ENCODE data around the gene SLC43A2. TPM values are rescaled to one million over a fixed set of nuclear protein-coding genes. Genes with fewer than 3 reads are reported as not detected.

Gene SLC43A2
- total and polyA plus RNA-seq, 4 donors: 27.0 to 125 (median 68.6) TPM

GRCh38 chr17:1634841-1635650 is 6.4 kb upstream of the SLC43A2 start:
- TF ChIP-seq CTCF (IDR thresholded peaks at IDR 0.05; ENCODE audit: control extremely low read depth, extremely low read depth): no peak
- ATAC-seq (ENCODE audit: insufficient read depth, low FRiP score) (no peak), DNase-seq (no peak)
- peaks cover 0 to 30% (median 1%) of the 10 kb centered on the region in 4 donors for H3K36me3 ChIP-seq (ENCODE audit: control insufficient read depth in 4 of 4, insufficient read depth in 4 of 4, low read length in 4 of 4)
- H3K27me3 ChIP-seq (ENCODE audit: control insufficient read depth in 3 of 3, insufficient read depth in 3 of 3, low read length in 2 of 3): peaks cover 0 to 7% (median 0%) of the 10 kb centered on the region in 3 donors
- no peak overlapping the region for H3K4me3 ChIP-seq
- peaks cover 0 to 5% (median 2%) of the 10 kb centered on the region in 5 donors for H3K4me1 ChIP-seq (ENCODE audit: control insufficient read depth in 5 of 5, insufficient read depth in 5 of 5, low read length in 5 of 5)
- no peak overlapping the region for H3K9ac ChIP-seq (ENCODE audit: insufficient read depth in 1 of 2, low read length in 2 of 2)
- H3K9me3 ChIP-seq (ENCODE audit: control insufficient read depth in 4 of 4, insufficient read depth in 3 of 4, low read length in 3 of 4): no peaks in the 10 kb centered on the region
- 95 to 96% methylated on average over 45 of the region's 45 CpGs for WGBS, 2 donors
- no peak overlapping the region for H3K27ac ChIP-seq (ENCODE audit: low read depth in 1 of 2, low read length in 1 of 2)

GRCh38 chr17:1630662-1631061 is 2.0 kb upstream of the SLC43A2 start:
- Histone ChIP-seq H3K36me3 (ENCODE audit: control insufficient read depth in 4 of 4, insufficient read depth in 4 of 4, low read length in 4 of 4) (peaks cover 0 to 9% (median 1%) of the 10 kb centered on the region in 4 donors), H3K4me3 (no peak overlapping the region), H3K27ac (ENCODE audit: low read depth in 1 of 2, low read length in 1 of 2) (no peak overlapping the region), H3K4me1 (ENCODE audit: control insufficient read depth in 5 of 5, insufficient read depth in 5 of 5, low read length in 5 of 5) (peaks cover 0 to 27% (median 8%) of the 10 kb centered on the region in 5 donors), H3K9ac (ENCODE audit: insufficient read depth in 1 of 2, low read length in 2 of 2) (no peak overlapping the region), H3K9me3 (ENCODE audit: control insufficient read depth in 4 of 4, insufficient read depth in 3 of 4, low read length in 3 of 4) (no peaks in the 10 kb centered on the region), H3K27me3 (ENCODE audit: control insufficient read depth in 3 of 3, insufficient read depth in 3 of 3, low read length in 2 of 3) (peaks cover 0 to 7% (median 0%) of the 10 kb centered on the region in 3 donors)
- WGBS, 2 donors: 77 to 78% methylated on average over 4 of the region's 4 CpGs
- ATAC-seq (ENCODE audit: insufficient read depth, low FRiP score) (no peak), DNase-seq (no peak)
- no peak for TF ChIP-seq CTCF (IDR thresholded peaks at IDR 0.05; ENCODE audit: control extremely low read depth, extremely low read depth)

- DNase-seq: peak in 2 of 3 donors; percentile 42 to 46
Observed at GRCh38 chr17:1629504-1630310, 1.1 kb upstream of the SLC43A2 start.

More at GRCh38 chr17:1629504-1630310, 1.1 kb upstream of the SLC43A2 start:
- Histone ChIP-seq H3K4me1 (ENCODE audit: control insufficient read depth in 5 of 5, insufficient read depth in 5 of 5, low read length in 5 of 5) (peaks cover 0 to 27% (median 12%) of the 10 kb centered on the region in 5 donors), H3K36me3 (ENCODE audit: control insufficient read depth in 4 of 4, insufficient read depth in 4 of 4, low read length in 4 of 4) (peaks cover 0 to 2% (median 1%) of the 10 kb centered on the region in 4 donors), H3K9ac (ENCODE audit: insufficient read depth in 1 of 2, low read length in 2 of 2) (peak overlapping the region in 1 of 2 donors; percentile 67), H3K9me3 (ENCODE audit: control insufficient read depth in 4 of 4, insufficient read depth in 3 of 4, low read length in 3 of 4) (no peaks in the 10 kb centered on the region), H3K27me3 (ENCODE audit: control insufficient read depth in 3 of 3, insufficient read depth in 3 of 3, low read length in 2 of 3) (peaks cover 0 to 7% (median 0%) of the 10 kb centered on the region in 3 donors), H3K27ac (ENCODE audit: low read depth in 1 of 2, low read length in 1 of 2) (peak overlapping the region; percentile 87 to 90), H3K4me3 (peak overlapping the region; percentile 50)
- peak; percentile 54 for TF ChIP-seq CTCF (IDR thresholded peaks at IDR 0.05; ENCODE audit: control extremely low read depth, extremely low read depth)
- no peak for ATAC-seq (ENCODE audit: insufficient read depth, low FRiP score)
- WGBS, 2 donors: 2 to 3% methylated on average over 44 to 45 of the region's 45 CpGs
